Measurements from ENCODE around the gene CDH23.

Gene CDH23

GRCh38 chr10:71448146-71448545, 51.4 kb downstream of the CDH23 start:
- no peak for TF ChIP-seq SIN3A (IDR thresholded peaks at IDR 0.05; ENCODE audit: borderline replicate concordance, insufficient read depth, low read length)

- TF ChIP-seq TAF1 (IDR thresholded peaks at IDR 0.05; ENCODE audit: borderline replicate concordance, insufficient read depth, low read length) (no peak), REST (IDR thresholded peaks at IDR 0.05; ENCODE audit: insufficient read depth in 1 of 2, low read depth in 2 of 2, low read length in 2 of 2) (no peak), FOXP2 (optimal IDR thresholded peaks at IDR 0.05; ENCODE audit: borderline replicate concordance, extremely low read depth, extremely low read length, insufficient read depth) (no peak), POLR2AphosphoS5 (IDR thresholded peaks at IDR 0.05; ENCODE audit: low read depth, low read length) (no peak)
These were observed 52.3 kb downstream of the CDH23 start for GRCh38 chr10:71449026-71449425.

- TF ChIP-seq REST (IDR thresholded peaks at IDR 0.05; ENCODE audit: insufficient read depth in 1 of 2, low read depth in 2 of 2, low read length in 2 of 2) (no peak), TAF1 (IDR thresholded peaks at IDR 0.05; ENCODE audit: borderline replicate concordance, insufficient read depth, low read length) (no peak), POLR2AphosphoS5 (IDR thresholded peaks at IDR 0.05; ENCODE audit: low read depth, low read length) (no peak), FOXP2 (optimal IDR thresholded peaks at IDR 0.05; ENCODE audit: borderline replicate concordance, extremely low read depth, extremely low read length, insufficient read depth) (no peak), SIN3A (IDR thresholded peaks at IDR 0.05; ENCODE audit: borderline replicate concordance, insufficient read depth, low read length) (no peak)
These were observed 55.0 kb downstream of the CDH23 start for GRCh38 chr10:71451754-71452153.

GRCh38 chr10:71453186-71453585, 56.5 kb downstream of the CDH23 start:
- TF ChIP-seq REST (IDR thresholded peaks at IDR 0.05; ENCODE audit: insufficient read depth in 1 of 2, low read depth in 2 of 2, low read length in 2 of 2) (no peak), SIN3A (IDR thresholded peaks at IDR 0.05; ENCODE audit: borderline replicate concordance, insufficient read depth, low read length) (no peak), POLR2AphosphoS5 (IDR thresholded peaks at IDR 0.05; ENCODE audit: low read depth, low read length) (no peak), TAF1 (IDR thresholded peaks at IDR 0.05; ENCODE audit: borderline replicate concordance, insufficient read depth, low read length) (no peak), FOXP2 (optimal IDR thresholded peaks at IDR 0.05; ENCODE audit: borderline replicate concordance, extremely low read depth, extremely low read length, insufficient read depth) (no peak)

- TF ChIP-seq FOXP2 (optimal IDR thresholded peaks at IDR 0.05; ENCODE audit: borderline replicate concordance, extremely low read depth, extremely low read length, insufficient read depth) = no peak
- no peak for TF ChIP-seq SIN3A (IDR thresholded peaks at IDR 0.05; ENCODE audit: borderline replicate concordance, insufficient read depth, low read length)
- no peak for TF ChIP-seq TAF1 (IDR thresholded peaks at IDR 0.05; ENCODE audit: borderline replicate concordance, insufficient read depth, low read length)
- TF ChIP-seq REST (IDR thresholded peaks at IDR 0.05; ENCODE audit: insufficient read depth in 1 of 2, low read depth in 2 of 2, low read length in 2 of 2) = no peak
- no peak for TF ChIP-seq POLR2AphosphoS5 (IDR thresholded peaks at IDR 0.05; ENCODE audit: low read depth, low read length)
These were observed 57.6 kb downstream of the CDH23 start for GRCh38 chr10:71454347-71454746.
